ENCODE data around the gene WDR54.

DNA sequence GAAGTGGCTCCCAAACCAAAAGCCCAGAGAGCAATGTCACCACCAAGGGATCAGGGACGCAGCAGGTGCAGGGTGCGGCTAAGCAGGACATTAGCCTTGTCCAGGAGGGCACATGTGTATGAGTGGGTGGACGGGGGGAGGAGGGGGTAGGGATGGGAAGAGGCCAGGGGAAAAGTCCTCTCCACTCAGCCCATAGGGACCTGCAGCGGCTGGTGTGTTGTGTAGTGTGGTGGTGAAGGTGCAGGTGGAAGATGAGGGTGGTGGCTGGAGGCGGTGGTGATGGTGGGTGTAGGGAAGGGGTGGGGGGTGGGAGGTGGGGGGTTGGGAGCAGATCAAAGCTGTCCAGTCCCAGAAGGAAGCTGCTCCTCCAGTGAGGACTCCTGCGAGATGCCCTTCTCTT lies 3.8 kb upstream of the WDR54 start:
- no peak for TF ChIP-seq EP300 (IDR thresholded peaks at IDR 0.05)
- TF ChIP-seq, protein P1, sequence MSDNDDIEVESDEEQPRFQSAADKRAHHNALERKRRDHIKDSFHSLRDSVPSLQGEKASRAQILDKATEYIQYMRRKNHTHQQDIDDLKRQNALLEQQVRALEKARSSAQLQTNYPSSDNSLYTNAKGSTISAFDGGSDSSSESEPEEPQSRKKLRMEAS (IDR thresholded peaks at IDR 0.05), result no peak
- TF ChIP-seq, protein P2, sequence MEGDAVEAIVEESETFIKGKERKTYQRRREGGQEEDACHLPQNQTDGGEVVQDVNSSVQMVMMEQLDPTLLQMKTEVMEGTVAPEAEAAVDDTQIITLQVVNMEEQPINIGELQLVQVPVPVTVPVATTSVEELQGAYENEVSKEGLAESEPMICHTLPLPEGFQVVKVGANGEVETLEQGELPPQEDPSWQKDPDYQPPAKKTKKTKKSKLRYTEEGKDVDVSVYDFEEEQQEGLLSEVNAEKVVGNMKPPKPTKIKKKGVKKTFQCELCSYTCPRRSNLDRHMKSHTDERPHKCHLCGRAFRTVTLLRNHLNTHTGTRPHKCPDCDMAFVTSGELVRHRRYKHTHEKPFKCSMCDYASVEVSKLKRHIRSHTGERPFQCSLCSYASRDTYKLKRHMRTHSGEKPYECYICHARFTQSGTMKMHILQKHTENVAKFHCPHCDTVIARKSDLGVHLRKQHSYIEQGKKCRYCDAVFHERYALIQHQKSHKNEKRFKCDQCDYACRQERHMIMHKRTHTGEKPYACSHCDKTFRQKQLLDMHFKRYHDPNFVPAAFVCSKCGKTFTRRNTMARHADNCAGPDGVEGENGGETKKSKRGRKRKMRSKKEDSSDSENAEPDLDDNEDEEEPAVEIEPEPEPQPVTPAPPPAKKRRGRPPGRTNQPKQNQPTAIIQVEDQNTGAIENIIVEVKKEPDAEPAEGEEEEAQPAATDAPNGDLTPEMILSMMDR (IDR thresholded peaks at IDR 0.05), result no peak

Data from A549 (cell line).